Measurements from ENCODE around the gene OBP2B.

- TF ChIP-seq CTCF (IDR thresholded peaks at IDR 0.05), result no peak
- no peak for TF ChIP-seq POLR2A (IDR thresholded peaks at IDR 0.05)
Measured at GRCh38 chr9:133242241-133242640, 33.2 kb upstream of the OBP2B start.

Data from body of pancreas (tissue), 4 donors.